Hepatocyte (in vitro differentiated cells): ENCODE results near the gene CDKN2A. TPM values are rescaled to one million over a fixed set of nuclear protein-coding genes. Genes with fewer than 3 reads are reported as not detected.

ENCODE experiments used
- DNase-seq: peaks from one replicate; pipeline ENCODE4 v3.0.0-alpha.2; 2016; ENCODE audit warnings: low spot score
- H2AFZ ChIP-seq: fragments of 200-600 bp; sonication (generic); 2 replicates; pipeline ENCODE4 v1.6.0; 2016; ENCODE audit warnings: antibody characterized with exemption, mild to moderate bottlenecking
- H3K27ac ChIP-seq: fragments of 200-600 bp; sonication (generic); 2 replicates; pipeline ENCODE4 v1.5.1; 2016; ENCODE audit warnings: mild to moderate bottlenecking
- H3K27me3 ChIP-seq: fragments of 200-600 bp; sonication (generic); 2 replicates; pipeline ENCODE4 v1.6.1; 2016
- H3K36me3 ChIP-seq: fragments of 200-600 bp; sonication (generic); replicated peaks from 2 replicates; pipeline ENCODE4 v1.5.1; 2016; ENCODE audit warnings: low read depth; ENCODE audit not compliant: insufficient read depth
- H3K4me1 ChIP-seq: fragments of 200-600 bp; sonication (generic); 2 replicates; pipeline ENCODE4 v1.5.1; 2016; ENCODE audit warnings: mild to moderate bottlenecking, moderate library complexity; ENCODE audit not compliant: insufficient read depth
- H3K4me2 ChIP-seq: fragments of 200-600 bp; sonication (generic); 2 replicates; pipeline ENCODE4 v1.6.0; 2016
- H3K4me3 ChIP-seq: fragments of 200-600 bp; sonication (generic); 2 replicates; pipeline ENCODE4 v1.5.1; 2016; ENCODE audit warnings: mild to moderate bottlenecking
- H3K79me2 ChIP-seq: fragments of 200-600 bp; sonication (generic); 2 replicates; pipeline ENCODE4 v1.6.0; 2017; ENCODE audit warnings: mild to moderate bottlenecking
- H3K9me2 ChIP-seq: fragments of 200-600 bp; sonication (generic); replicated peaks from 2 replicates; pipeline ENCODE4 v1.6.0; 2017; ENCODE audit warnings: mild to moderate bottlenecking; ENCODE audit not compliant: insufficient read depth
- H3K9me3 ChIP-seq: fragments of 200-600 bp; sonication (generic); 2 replicates; pipeline ENCODE4 v1.5.1; 2016; ENCODE audit warnings: low read depth, mild to moderate bottlenecking
- H4K20me1 ChIP-seq: fragments of 200-600 bp; sonication (generic); 2 replicates; pipeline ENCODE4 v1.6.0; 2016; ENCODE audit warnings: mild to moderate bottlenecking; ENCODE audit not compliant: insufficient read depth, poor library complexity, severe bottlenecking
- CTCF ChIP-seq: fragments of 200-600 bp; sonication (generic); IDR thresholded peaks from 2 replicates; pipeline ENCODE4 v1.5.1; 2016; ENCODE audit warnings: antibody characterized with exemption, mild to moderate bottlenecking; ENCODE audit not compliant: poor library complexity
- EZH2 ChIP-seq: fragments of 200-600 bp; sonication (generic); IDR thresholded peaks from 2 replicates; pipeline ENCODE4 v1.6.1; 2016; ENCODE audit warnings: antibody characterized with exemption, mild to moderate bottlenecking, borderline replicate concordance
- EZH2phosphoT487 ChIP-seq: fragments of 200-600 bp; sonication (generic); IDR thresholded peaks from one replicate; pipeline ENCODE4 v1.6.1; 2018; ENCODE audit warnings: antibody characterized with exemption, mild to moderate bottlenecking, low read depth, moderate library complexity; ENCODE audit not compliant: unreplicated experiment, severe bottlenecking
- WGBS: methylation state at CpG from one replicate; pipeline ENCODE4 v1.1.6; 2016; ENCODE audit warnings: low lambda C conversion rate; ENCODE audit errors: missing lambda C conversion rate; 5-methylcytosine and 5-hydroxymethylcytosine counted together
- polyA plus RNA-seq: library from polyadenylated mRNA; unstranded; fragments of >200 nt; fragmentation: Nextera tagmentation; extraction: Ambion mirVana; gene quantifications from 2 replicates; pipeline ENCODE4 v1.2.1, GENCODE V29; 2016
- total RNA-seq: library from RNA; depleted of rRNA; stranded (reverse); fragments of >200 nt; gene quantifications from 2 replicates; pipeline ENCODE4 v1.2.3, GENCODE V29; 2014

The CDKN2A gene
- total and polyA plus RNA-seq, 2 experiments from 2014 or later = 0.90 to 2.9 TPM

- H3K36me3 ChIP-seq = no peaks in the 10 kb centered on the region
- H3K4me2 ChIP-seq = no peak overlapping the region
- no peaks in the 10 kb centered on the region for H3K79me2 ChIP-seq
- H3K4me3 ChIP-seq = no peak overlapping the region
- H3K4me1 ChIP-seq = no peaks in the 10 kb centered on the region
- DNase-seq = no peak
- no peak overlapping the region for H3K27ac ChIP-seq
- no peaks in the 10 kb centered on the region for H3K9me3 ChIP-seq
- TF ChIP-seq EZH2 (no peak), EZH2phosphoT487 (no peak), CTCF (no peak)
- H4K20me1 ChIP-seq = no peaks in the 10 kb centered on the region
- H3K27me3 ChIP-seq = no peaks in the 10 kb centered on the region
- no peak overlapping the region for H2AFZ ChIP-seq
- no peaks in the 10 kb centered on the region for H3K9me2 ChIP-seq
These were observed 66.4 kb downstream of the CDKN2A start for GRCh38 chr9:21927752-21928151.

- Histone ChIP-seq H2AFZ (no peak overlapping the region), H4K20me1 (no peaks in the 10 kb centered on the region), H3K36me3 (no peaks in the 10 kb centered on the region), H3K79me2 (no peaks in the 10 kb centered on the region), H3K4me1 (no peaks in the 10 kb centered on the region), H3K27me3 (no peaks in the 10 kb centered on the region), H3K9me2 (no peaks in the 10 kb centered on the region), H3K27ac (no peak overlapping the region), H3K4me2 (no peak overlapping the region), H3K4me3 (no peak overlapping the region), H3K9me3 (no peaks in the 10 kb centered on the region)
- DNase-seq = no peak
- WGBS = 100% methylated on average over 1 of the region's 1 CpG
- no peak for TF ChIP-seq EZH2
- TF ChIP-seq CTCF = no peak
- TF ChIP-seq EZH2phosphoT487 = no peak
These were observed 70.5 kb downstream of the CDKN2A start for GRCh38 chr9:21923694-21924093.

GRCh38 chr9:21919377-21920362, 74.5 kb downstream of the CDKN2A start:
- Histone ChIP-seq H3K4me3 (no peak overlapping the region), H4K20me1 (no peaks in the 10 kb centered on the region), H3K4me2 (no peak overlapping the region), H3K79me2 (no peaks in the 10 kb centered on the region), H3K27me3 (no peaks in the 10 kb centered on the region), H3K27ac (no peak overlapping the region), H3K9me3 (no peaks in the 10 kb centered on the region), H2AFZ (no peak overlapping the region), H3K4me1 (no peaks in the 10 kb centered on the region), H3K36me3 (no peaks in the 10 kb centered on the region), H3K9me2 (no peaks in the 10 kb centered on the region)
- 51% methylated on average over 4 of the region's 4 CpGs for WGBS
- TF ChIP-seq EZH2phosphoT487 = no peak
- TF ChIP-seq CTCF = no peak
- no peak for TF ChIP-seq EZH2
- DNase-seq = no peak

Other genes starting within 250 kb of the CDKN2A start
- 18.9 and 38.8 TPM in 2 replicates for gene MTAP, start 191.8 kb downstream of the CDKN2A start, total RNA-seq
- gene MTAP, start 191.8 kb downstream of the CDKN2A start, polyA plus RNA-seq = 15.9 and 21.2 TPM in 2 replicates
- gene CDKN2B-AS1, start 399 bp upstream of the CDKN2A start, total RNA-seq = 0.27 and 1.1 TPM in 2 replicates
- gene CDKN2B-AS1, start 399 bp upstream of the CDKN2A start, polyA plus RNA-seq = 0.26 and 0.68 TPM in 2 replicates
- 8.5 and 18.6 TPM in 2 replicates for gene CDKN2B, start 14.9 kb upstream of the CDKN2A start, total RNA-seq
- 6.0 and 15.1 TPM in 2 replicates for gene CDKN2B, start 14.9 kb upstream of the CDKN2A start, polyA plus RNA-seq